A549 (cell line): ENCODE results near the gene PROCA1. TPM values are rescaled to one million over a fixed set of nuclear protein-coding genes. Genes with fewer than 3 reads are reported as not detected.

Source experiments
- ATAC-seq, 2 experiments: fragments of 200-7000 bp in 1 of 2; fragments of >200 bp in 1 of 2; cut with Nextera tagmentation in 1 of 2; cut with Tn5 transposase in 1 of 2; 3 replicates each; pipeline versions ENCODE4 v1.8.0 to v1.9.1; 2018 to 2020; ENCODE audit warnings: mild to moderate bottlenecking in 1 of 2, moderate library complexity in 1 of 2
- CTCF ChIA-PET: fragments of 300-600 bp; sonication (Branson Sonifier 250); formaldehyde crosslinking; extraction: SDS; loops from one replicate; lab custom pipeline; 2021; ENCODE audit warnings: antibody characterized with exemption, inconsistent platforms; lab: Yijun Ruan, JAX
- POLR2A ChIA-PET: fragments of 350-600 bp; formaldehyde crosslinking; extraction: SDS; loops from one replicate; lab custom pipeline; 2021; ENCODE audit warnings: antibody characterized with exemption, inconsistent platforms; lab: Yijun Ruan, JAX
- DNase-seq, 2 experiments: peaks; one replicate each; pipeline versions ENCODE4 v3.0.0 to v3.0.0-alpha.2; 2011 to 2016; ENCODE audit warnings: low read depth in 1 of 2, low spot score in 1 of 2
- FAIRE-seq: peaks from 2 replicates; lab custom pipeline; 2011; peaks lifted over from hg19 to GRCh38; lab: Jason Lieb, UNC
- H3K27ac ChIP-seq, 2 experiments: fragments of >200 bp; sonication (Bioruptor Twin); formaldehyde crosslinking; 3 replicates each; pipeline ENCODE4 v1.5.1; 2016 to 2017
- H3K4me1 ChIP-seq: fragments of >200 bp; sonication (Bioruptor Twin); formaldehyde crosslinking; 3 replicates; pipeline ENCODE4 v1.6.1; 2016
- H3K4me2 ChIP-seq: fragments of >200 bp; sonication (Bioruptor Twin); formaldehyde crosslinking; 3 replicates; pipeline ENCODE4 v1.6.1; 2016
- H3K4me3 ChIP-seq: fragments of >200 bp; sonication (Bioruptor Twin); formaldehyde crosslinking; 3 replicates; pipeline ENCODE4 v1.5.1; 2016
- H3K9me3 ChIP-seq: fragments of >200 bp; sonication (Bioruptor Twin); formaldehyde crosslinking; 3 replicates; pipeline ENCODE4 v1.6.1; 2016
- ATOH8 ChIP-seq: fragments of 250-450 bp; sonication (Bioruptor Pico); IDR thresholded peaks from 2 replicates; pipeline ENCODE4 v1.5.0; 2020; ENCODE audit warnings: low read depth, mild to moderate bottlenecking, moderate library complexity
- CHD2 ChIP-seq: fragments of 150-350 bp; IDR thresholded peaks from 2 replicates; pipeline ENCODE4 v1.6.1; 2014; ENCODE audit warnings: low read length; ENCODE audit not compliant: partially characterized antibody
- ELK1 ChIP-seq: fragments of 150-350 bp; IDR thresholded peaks from 2 replicates; pipeline ENCODE4 v1.6.1; 2014; ENCODE audit warnings: low read depth, mild to moderate bottlenecking, low read length
- EP300 ChIP-seq, 2 experiments: fragments of >200 bp; sonication (Bioruptor Twin); formaldehyde crosslinking; IDR thresholded peaks; 2 replicates in 1 of 2; 3 replicates in 1 of 2; pipeline ENCODE4 v1.6.1; 2016 to 2017
- ESRRA ChIP-seq: fragments of 150-350 bp; IDR thresholded peaks from 2 replicates; pipeline ENCODE4 v1.6.1; 2014; ENCODE audit warnings: mild to moderate bottlenecking, low read length, borderline replicate concordance
- FOSB ChIP-seq: fragments of 250-450 bp; sonication (Bioruptor Pico); IDR thresholded peaks from 2 replicates; pipeline ENCODE4 v1.5.0; 2020; ENCODE audit warnings: mild to moderate bottlenecking, moderate library complexity
- GATA3 ChIP-seq: IDR thresholded peaks from 2 replicates; pipeline ENCODE4 v1.6.1; 2012; ENCODE audit warnings: borderline replicate concordance
- HDAC2 ChIP-seq: fragments of 200-600 bp; sonication (generic); IDR thresholded peaks from 2 replicates; pipeline ENCODE4 v1.6.1; 2016
- HEYL ChIP-seq: fragments of 250-450 bp; sonication (Bioruptor Pico); IDR thresholded peaks from 2 replicates; pipeline ENCODE4 v1.8.0; 2021; ENCODE audit warnings: mild to moderate bottlenecking, moderate library complexity
- HMGXB4 ChIP-seq: fragments of 250-450 bp; sonication (Bioruptor Pico); IDR thresholded peaks from 2 replicates; pipeline ENCODE4 v1.5.0; 2021; ENCODE audit warnings: mild to moderate bottlenecking, moderate library complexity, borderline replicate concordance
- HOXA7 ChIP-seq: fragments of 250-450 bp; sonication (Bioruptor Pico); IDR thresholded peaks from 2 replicates; pipeline ENCODE4 v1.5.0; 2020; ENCODE audit warnings: mild to moderate bottlenecking, moderate library complexity
- HOXB13 ChIP-seq: fragments of 250-450 bp; sonication (Bioruptor Pico); IDR thresholded peaks from 2 replicates; pipeline ENCODE4 v1.5.0; 2020; ENCODE audit warnings: low read depth, mild to moderate bottlenecking, moderate library complexity
- HOXB5 ChIP-seq: fragments of 250-450 bp; sonication (Bioruptor Pico); IDR thresholded peaks from 2 replicates; pipeline ENCODE4 v1.5.0; 2020; ENCODE audit warnings: mild to moderate bottlenecking, moderate library complexity
- JUN ChIP-seq, 2 experiments: fragments of >200 bp; sonication (Bioruptor Twin); formaldehyde crosslinking; IDR thresholded peaks; 2 replicates in 1 of 2; 3 replicates in 1 of 2; pipeline ENCODE4 v1.6.1; 2016 to 2017
- KDM1A ChIP-seq: fragments of 200-600 bp; sonication (generic); IDR thresholded peaks from 2 replicates; pipeline ENCODE4 v1.6.1; 2016; ENCODE audit warnings: low read depth, mild to moderate bottlenecking
- MAZ ChIP-seq: fragments of 150-350 bp; IDR thresholded peaks from 2 replicates; pipeline ENCODE4 v1.6.1; 2014; ENCODE audit warnings: antibody characterized with exemption, low read depth, low read length, borderline replicate concordance
- NPAS2 ChIP-seq: fragments of 250-450 bp; sonication (Bioruptor Pico); IDR thresholded peaks from 2 replicates; pipeline ENCODE4 v1.8.0; 2022; ENCODE audit warnings: mild to moderate bottlenecking, moderate library complexity, borderline replicate concordance
- POLR2AphosphoS2 ChIP-seq: conservative IDR thresholded peaks from 2 replicates; pipeline ENCODE4 v1.6.1; 2012; ENCODE audit warnings: low read length, improper control_type of control experiment, inconsistent platforms
- ZC3H11A ChIP-seq: fragments of 450-650 bp; IDR thresholded peaks from 2 replicates; pipeline ENCODE4 v1.6.1; 2014; ENCODE audit warnings: antibody characterized with exemption, mild to moderate bottlenecking
- WGBS: methylation state at CpG from one replicate; pipeline ENCODE4 v1.1.6; 2017; ENCODE audit errors: missing lambda C conversion rate; 5-methylcytosine and 5-hydroxymethylcytosine counted together
- polyA plus RNA-seq, 4 experiments: library from polyadenylated mRNA; depleted of rRNA in 3 of 4; stranded (reverse); fragments of >200 nt; fragmentation: RNase III in 1 of 4; extraction: RNeasy Plus Mini Kit Qiagen cat#74134 plus additional on column Dnase treatment in 1 of 4; gene quantifications; 2 replicates in 3 of 4; 3 replicates in 1 of 4; pipeline ENCODE4 v1.2.3, GENCODE V29; 2011 to 2017
- TF ChIP-seq, protein P1 (sequence below): IDR thresholded peaks from 2 replicates; pipeline ENCODE4 v1.6.1; 2012
- TF ChIP-seq, protein P2 (sequence below): fragments of >200 bp; sonication (Bioruptor Twin); formaldehyde crosslinking; IDR thresholded peaks from 2 replicates; pipeline ENCODE4 v1.6.1; 2016

Gene PROCA1
- polyA plus RNA-seq, 2 of the 4 experiments (the other 2 are of a cell fraction), result 4.0 to 4.9 TPM

DNA sequence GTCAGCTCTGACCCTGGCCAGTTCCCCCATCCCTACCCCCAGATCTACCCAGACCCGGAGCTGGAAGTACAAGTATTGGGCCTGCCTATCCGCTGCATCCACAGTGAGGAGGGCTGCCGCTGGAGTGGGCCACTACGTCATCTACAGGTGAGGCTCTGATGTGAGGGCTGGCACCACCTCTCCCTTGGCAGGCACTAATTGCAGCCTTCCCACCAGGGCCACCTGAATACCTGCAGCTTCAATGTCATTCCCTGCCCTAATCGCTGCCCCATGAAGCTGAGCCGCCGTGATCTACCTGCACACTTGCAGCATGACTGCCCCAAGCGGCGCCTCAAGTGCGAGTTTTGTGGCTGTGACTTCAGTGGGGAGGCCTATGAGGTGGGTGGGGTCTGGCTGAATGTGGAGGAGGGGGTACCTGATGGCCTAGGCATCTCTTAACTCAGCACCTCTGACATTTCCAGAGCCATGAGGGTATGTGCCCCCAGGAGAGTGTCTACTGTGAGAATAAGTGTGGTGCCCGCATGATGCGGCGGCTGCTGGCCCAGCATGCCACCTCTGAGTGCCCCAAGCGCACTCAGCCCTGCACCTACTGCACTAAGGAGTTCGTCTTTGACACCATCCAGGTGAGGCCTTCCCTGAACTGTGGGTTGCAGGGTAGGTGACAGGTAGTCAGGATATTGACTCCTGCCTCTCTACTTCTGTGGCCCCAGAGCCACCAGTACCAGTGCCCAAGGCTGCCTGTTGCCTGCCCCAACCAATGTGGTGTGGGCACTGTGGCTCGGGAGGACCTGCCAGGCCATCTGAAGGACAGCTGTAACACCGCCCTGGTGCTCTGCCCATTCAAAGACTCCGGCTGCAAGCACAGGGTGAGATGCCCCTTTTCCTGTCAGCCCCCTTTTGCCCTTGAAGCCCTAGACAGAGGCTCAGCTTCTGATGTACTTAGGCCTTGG, 36.4 kb upstream of the PROCA1 start:
- ChIA-PET CTCF (interaction anchor here (1.3 to 22.6 kb wide), 9 partner anchors 7 to 156 kb away, joined by 3 to 977 read pairs (median 14); partner anchors contain the start of genes DHRS13, FLOT2, NEK8 and RPL23A), POLR2A (interaction anchor here (1.4 to 12.2 kb wide), 2 partner anchors 21 to 28 kb away, joined by 3 to 369 read pairs; partner anchors contain the start of genes NEK8, RPL23A and TLCD1)
- no peaks in the 10 kb centered on the region for H3K9me3 ChIP-seq
- TF ChIP-seq ELK1 (no peak), POLR2AphosphoS2 (peak; percentile 73; the same call in 1 of the 2 replicates)
- peak overlapping the region in 1 of 2 experiments; percentile 99; a peak in 3 of 6 replicates for H3K27ac ChIP-seq
- H3K4me2 ChIP-seq, result no peak overlapping the region; the same call in 2 of the 3 replicates
- WGBS, result 95% methylated on average over 18 of the region's 18 CpGs
- peaks cover 51% of the 10 kb centered on the region for H3K4me1 ChIP-seq
- no peak overlapping the region for H3K4me3 ChIP-seq
- DNase-seq (no peak), ATAC-seq (no peak), FAIRE-seq (no peak)

DNA sequence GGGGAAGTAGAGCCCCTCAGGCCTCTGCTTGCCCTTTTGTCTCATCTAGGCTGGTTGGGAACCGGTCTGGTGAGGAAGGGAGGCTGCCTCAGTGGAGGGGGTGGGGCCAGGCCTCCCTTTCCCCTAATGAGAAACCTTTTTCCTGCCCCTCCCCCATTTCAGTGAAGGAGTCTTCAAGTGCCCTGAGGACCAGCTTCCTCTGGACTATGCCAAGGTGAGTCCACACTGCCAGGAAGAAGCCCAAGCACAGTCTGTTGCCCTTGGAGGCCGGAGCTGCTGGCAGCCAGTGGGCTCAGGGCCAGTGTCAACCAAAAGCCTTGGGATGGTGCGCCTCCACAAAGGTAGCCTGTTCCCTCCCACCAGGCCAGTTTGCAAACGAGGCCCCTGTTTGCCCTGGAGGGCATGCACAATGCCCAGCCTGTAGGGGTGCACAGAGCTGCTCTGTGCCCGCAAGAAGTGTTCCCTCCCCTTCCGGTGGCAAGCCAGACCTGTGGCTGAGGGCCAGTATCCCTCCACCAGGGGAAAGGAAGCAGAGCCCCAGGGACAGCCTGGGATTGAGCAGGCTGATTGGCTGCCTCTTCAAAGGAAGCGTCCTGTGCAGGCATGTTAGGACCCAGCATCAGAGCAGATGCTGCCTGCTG, 35.5 kb upstream of the PROCA1 start:
- no peak for ATAC-seq
- FAIRE-seq, result no peak
- WGBS, result 77% methylated on average over 6 of the region's 7 CpGs

GRCh38 chr17:28746611-28747050, 34.9 kb upstream of the PROCA1 start:
- peak in 1 of 2 experiments; percentile 76 for DNase-seq
- 17% methylated on average over 5 of the region's 5 CpGs for WGBS
- H3K4me1 ChIP-seq, result peaks cover 64% of the 10 kb centered on the region
- CTCF ChIA-PET, result interaction anchor here (1.1 to 22.6 kb wide), 7 partner anchors 10 to 207 kb away, joined by 3 to 977 read pairs (median 6); partner anchors contain the start of genes DHRS13, FLOT2, NEK8 and RPL23A
- ATAC-seq, result peak in 1 of 2 experiments; percentile 0; a peak in 1 of 6 replicates
- POLR2A ChIA-PET, result interaction anchor here (0.9 to 12.2 kb wide), 2 partner anchors 20 to 27 kb away, joined by 5 to 369 read pairs; partner anchors contain the start of genes NEK8, RPL23A and TLCD1
- peak overlapping the region; percentile 96 for H3K4me2 ChIP-seq
- no peaks in the 10 kb centered on the region for H3K9me3 ChIP-seq
- H3K4me3 ChIP-seq, result peak overlapping the region; percentile 93
- no peak for FAIRE-seq
- H3K27ac ChIP-seq, result peak overlapping the region; percentile 98 to 99
- TF ChIP-seq POLR2AphosphoS2 (no peak), NPAS2 (no peak), ZC3H11A (no peak), MAZ (no peak), JUN (IDR thresholded peaks at IDR 0.05) (no peak), HDAC2 (no peak), EP300 (IDR thresholded peaks at IDR 0.05) (no peak), HOXB13 (CRISPR knock-in tag) (no peak), ESRRA (no peak), ATOH8 (CRISPR knock-in tag) (no peak), HEYL (CRISPR knock-in tag) (no peak), HOXB5 (CRISPR knock-in tag) (no peak), HOXA7 (CRISPR knock-in tag) (no peak), KDM1A (0 out of 2 replicates have a peak, but pooled peaks have one; percentile 12), HMGXB4 (CRISPR knock-in tag) (no peak), GATA3 (0 out of 2 replicates have a peak, but pooled peaks have one; percentile 6), CHD2 (no peak), FOSB (CRISPR knock-in tag) (no peak)
- TF ChIP-seq, protein P1, sequence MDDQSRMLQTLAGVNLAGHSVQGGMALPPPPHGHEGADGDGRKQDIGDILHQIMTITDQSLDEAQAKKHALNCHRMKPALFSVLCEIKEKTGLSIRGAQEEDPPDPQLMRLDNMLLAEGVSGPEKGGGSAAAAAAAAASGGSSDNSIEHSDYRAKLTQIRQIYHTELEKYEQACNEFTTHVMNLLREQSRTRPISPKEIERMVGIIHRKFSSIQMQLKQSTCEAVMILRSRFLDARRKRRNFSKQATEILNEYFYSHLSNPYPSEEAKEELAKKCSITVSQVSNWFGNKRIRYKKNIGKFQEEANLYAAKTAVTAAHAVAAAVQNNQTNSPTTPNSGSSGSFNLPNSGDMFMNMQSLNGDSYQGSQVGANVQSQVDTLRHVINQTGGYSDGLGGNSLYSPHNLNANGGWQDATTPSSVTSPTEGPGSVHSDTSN, result no peak
- TF ChIP-seq, protein P2, sequence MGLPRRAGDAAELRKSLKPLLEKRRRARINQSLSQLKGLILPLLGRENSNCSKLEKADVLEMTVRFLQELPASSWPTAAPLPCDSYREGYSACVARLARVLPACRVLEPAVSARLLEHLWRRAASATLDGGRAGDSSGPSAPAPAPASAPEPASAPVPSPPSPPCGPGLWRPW, result no peak

More for the DNA sequence above, 35.5 kb upstream of the PROCA1 start:
- 0 out of 2 replicates have a peak, but pooled peaks have one; percentile 16 for TF ChIP-seq HOXA7 (CRISPR knock-in tag)
- TF ChIP-seq FOSB (CRISPR knock-in tag), result 0 out of 2 replicates have a peak, but pooled peaks have one; percentile 63
- TF ChIP-seq MAZ, result no peak
- peak overlapping the region; percentile 96 for H3K4me2 ChIP-seq
- ChIA-PET CTCF (interaction anchor here (0.6 to 22.6 kb wide), 8 partner anchors 10 to 1608 kb away, joined by 3 to 977 read pairs (median 6); partner anchors contain the start of genes DHRS13, FLOT2, NEK8 and RPL23A), POLR2A (interaction anchor here (0.9 to 12.2 kb wide), 2 partner anchors 20 to 27 kb away, joined by 5 to 369 read pairs; partner anchors contain the start of genes NEK8, RPL23A and TLCD1)
- H3K4me3 ChIP-seq, result peak overlapping the region; percentile 93
- H3K9me3 ChIP-seq, result no peaks in the 10 kb centered on the region
- DNase-seq, result no peak
- peaks cover 59% of the 10 kb centered on the region for H3K4me1 ChIP-seq
- peak overlapping the region; percentile 98 to 99 for H3K27ac ChIP-seq
